Inflammatory macrophage treated with lipopolysaccharide for 4 hours (primary cell): ENCODE data around the gene IGLL5.
A peak's percentile ranks its signal among the peaks of the same experiment; 100 is the strongest.

Experiments used
- DNase-seq: peaks from one replicate; pipeline ENCODE4 v3.0.0-alpha.2; 2020

Gene IGLL5

DNA sequence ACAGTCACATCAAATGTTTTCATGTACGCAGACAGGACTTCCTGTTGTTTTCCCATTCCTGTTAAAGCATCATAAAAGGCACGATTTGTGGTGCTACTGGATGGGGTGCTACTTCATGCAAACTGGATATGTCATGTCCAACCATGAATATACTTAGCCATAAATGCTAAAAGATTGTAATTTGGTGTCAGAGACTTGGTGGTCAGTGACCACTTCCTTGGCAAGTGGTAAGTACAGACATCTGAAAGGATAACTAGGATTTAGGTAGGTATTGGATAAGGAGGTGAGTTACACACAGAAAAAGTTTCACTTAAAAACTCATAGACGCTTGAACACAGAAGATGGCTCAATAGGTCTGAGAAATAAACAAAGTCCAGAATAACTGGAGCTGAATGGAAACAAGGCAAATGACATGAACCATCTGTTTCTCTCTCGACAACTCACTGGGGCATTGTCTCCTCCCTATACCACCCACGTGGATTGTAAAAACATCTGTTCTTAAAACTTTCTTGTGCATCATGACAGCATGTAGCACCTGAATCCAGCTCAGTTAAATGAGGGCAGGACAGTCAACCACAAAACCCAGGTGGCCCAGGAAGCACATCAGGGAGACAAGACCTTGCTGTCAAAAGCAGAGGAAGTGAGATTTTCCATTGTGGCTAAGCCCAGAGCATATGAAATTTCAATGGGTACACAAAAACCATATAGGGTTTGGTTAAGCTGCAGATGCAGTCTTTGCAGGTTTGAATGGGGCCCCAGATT, 22.1 kb upstream of the IGLL5 start:
- DNase-seq = no peak

DNA sequence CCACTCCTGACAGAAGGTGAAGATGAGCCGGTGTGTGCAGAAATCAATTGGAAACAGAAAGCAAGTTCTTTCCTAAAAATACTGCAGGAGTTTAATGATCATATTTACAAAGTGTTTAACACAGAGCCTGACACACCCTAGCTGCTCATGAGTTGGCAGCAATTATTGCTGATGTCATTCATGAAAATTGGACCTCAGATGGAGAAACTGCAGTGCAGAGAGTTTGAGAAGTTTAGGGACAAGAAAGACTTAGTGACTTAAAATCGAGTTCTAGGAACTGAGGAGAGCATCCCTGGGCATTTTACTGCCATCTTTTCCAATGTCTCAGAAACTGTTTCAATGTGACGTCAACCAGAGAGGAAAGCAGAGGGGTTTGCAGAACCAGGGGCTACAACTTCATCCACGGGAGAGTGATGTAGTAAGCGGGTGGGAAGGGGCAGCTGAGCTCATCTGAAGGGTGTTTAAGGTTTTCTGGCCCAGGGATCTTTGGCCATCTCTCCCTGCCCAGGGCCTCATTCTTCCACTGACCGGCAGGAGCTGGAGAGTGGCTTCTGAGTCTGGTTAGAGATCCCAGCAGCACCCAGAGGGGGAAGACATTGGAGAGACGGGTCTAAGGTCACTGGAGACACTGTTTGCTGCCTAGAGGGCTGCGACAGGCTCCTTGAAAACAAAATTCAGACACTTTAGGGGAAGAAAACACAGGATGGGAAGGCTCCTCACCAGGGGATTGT, 21.1 kb upstream of the IGLL5 start:
- no peak for DNase-seq

DNA sequence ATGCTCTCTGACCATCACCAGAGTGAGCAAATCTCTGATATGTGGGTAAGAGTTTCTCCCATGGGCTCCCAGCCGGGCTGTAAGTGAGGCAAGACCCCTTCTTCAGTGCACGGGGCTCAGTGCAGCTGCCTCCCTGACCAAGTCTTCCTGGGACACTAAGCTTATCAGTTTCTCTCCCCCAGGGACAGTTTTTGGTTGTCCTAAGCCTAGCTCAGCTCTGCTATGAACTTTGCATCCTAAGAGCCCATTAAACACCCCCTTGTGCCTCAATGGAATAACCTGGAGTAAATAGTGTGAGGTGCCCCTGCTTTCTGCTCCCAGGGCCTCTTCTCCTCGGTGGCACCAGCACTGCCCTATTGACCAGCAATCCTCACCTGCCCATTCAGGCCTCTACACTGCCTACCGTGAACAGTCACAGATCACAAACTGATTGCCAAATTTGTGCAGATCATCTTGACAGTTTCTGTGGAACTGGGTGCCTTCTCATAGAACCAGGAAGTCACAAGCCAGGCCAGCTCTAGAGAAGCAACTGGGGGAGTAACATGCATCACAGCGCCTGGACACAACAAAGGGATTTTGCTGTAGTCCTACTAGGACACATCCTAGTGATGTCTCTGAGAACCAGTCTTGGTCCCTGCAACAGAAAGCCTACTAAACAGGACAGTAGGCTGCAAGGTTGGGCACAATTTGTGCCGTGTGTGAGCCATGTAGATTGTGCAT, 19.5 kb upstream of the IGLL5 start:
- DNase-seq = no peak

DNA sequence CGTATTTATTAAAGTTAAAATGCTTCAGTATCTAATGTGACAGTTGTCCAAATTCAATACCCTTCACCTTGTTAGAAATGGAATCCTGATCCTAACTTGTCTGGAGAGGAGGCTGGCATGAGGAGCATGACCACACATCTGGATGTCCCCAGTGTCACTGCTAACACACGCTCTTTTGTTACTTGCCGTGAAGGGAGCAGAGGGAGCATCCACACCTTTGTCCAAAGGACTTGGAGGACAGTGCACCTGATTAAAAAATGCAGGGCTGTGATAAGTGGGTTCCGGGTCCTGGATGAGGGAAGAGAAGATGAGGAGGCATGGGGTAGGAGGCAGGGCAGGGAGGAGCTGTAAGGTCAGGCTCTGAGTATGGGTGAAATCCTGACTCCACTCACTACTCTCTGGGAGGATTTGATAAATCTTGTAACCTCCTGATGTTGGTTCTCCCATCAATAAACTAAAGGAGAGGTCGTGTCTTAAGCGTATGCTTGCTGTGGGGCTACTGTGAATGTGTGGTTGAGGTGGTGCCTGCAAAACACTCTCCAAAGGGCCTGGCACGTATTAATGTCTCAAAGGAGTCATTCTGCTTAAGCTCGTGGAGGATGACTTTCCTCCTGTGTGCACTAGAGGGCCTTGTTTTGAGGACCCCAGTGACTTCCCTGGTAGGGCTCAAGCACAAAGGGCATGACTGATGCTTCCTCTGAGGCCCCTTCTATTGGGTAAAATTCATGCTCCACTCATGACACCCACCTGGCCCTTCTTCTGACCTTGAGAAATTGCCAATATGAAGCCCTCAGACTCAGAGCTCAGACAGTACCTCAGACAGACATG, 16.8 kb upstream of the IGLL5 start:
- DNase-seq = no peak

DNA sequence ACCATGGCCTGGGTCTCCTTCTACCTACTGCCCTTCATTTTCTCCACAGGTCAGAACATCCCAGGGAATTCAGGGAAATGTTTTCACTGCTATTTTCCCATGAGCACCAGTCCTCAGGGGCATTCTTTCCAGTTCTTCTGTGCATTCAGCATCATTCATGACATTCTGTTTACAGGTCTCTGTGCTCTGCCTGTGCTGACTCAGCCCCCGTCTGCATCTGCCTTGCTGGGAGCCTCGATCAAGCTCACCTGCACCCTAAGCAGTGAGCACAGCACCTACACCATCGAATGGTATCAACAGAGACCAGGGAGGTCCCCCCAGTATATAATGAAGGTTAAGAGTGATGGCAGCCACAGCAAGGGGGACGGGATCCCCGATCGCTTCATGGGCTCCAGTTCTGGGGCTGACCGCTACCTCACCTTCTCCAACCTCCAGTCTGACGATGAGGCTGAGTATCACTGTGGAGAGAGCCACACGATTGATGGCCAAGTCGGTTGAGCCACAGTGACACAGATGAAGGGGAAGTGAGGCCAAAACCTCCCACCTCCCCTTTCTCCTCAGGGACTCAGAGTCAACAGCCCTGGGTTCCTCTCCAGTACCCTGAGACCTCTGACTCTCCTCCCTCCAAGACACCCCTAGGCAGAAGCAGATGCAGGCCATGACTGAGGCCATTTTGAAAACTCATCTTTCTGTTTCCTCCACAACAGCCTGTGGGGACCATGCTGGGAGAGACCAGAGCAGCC, 15.9 kb upstream of the IGLL5 start:
- DNase-seq = no peak

DNA sequence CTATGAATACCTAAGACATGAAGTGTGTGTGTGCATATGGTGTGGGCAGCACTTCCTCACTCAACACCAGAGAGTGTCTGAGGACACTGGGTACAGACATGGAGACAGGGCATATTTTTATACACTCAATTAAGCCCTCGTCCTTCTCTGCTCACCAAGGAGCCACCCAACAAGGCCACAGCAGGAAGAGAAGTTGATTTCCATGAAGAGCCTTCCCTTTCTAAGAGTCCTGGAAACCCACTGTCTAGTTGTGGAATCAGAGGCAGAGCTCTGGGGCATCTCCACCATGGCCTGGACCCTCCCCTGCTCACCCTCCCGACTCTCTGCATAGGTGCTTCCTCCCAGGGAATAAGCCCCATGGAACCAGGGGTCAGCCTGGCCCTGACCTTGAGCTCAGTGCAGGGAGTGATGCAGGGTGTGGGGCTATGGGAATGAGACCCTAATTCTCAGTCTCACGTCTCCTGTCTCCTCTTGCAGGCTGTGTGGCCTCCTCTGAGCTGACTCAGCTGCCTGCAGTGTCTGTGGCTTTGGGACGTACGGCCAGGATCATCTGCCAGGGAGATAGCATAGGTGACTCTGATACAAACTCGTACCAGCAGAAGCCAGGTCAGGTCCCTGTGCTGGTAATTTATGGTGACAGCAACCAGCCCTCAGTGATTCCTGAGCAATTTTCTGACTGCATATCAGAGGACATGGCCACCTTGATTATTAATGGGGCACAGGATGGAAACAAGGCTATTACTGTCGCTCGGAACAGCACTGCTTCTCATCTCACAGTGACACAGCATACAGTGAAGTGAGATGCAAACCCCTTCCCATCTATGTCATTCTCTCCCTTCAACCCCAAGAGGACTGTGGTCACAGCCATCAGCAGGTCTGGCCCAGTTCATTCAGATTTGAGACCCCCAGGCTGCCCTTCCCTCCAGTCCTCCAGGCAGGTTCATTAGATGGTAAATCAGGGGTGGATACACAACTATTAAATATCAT, 14.6 kb upstream of the IGLL5 start:
- DNase-seq = no peak

DNA sequence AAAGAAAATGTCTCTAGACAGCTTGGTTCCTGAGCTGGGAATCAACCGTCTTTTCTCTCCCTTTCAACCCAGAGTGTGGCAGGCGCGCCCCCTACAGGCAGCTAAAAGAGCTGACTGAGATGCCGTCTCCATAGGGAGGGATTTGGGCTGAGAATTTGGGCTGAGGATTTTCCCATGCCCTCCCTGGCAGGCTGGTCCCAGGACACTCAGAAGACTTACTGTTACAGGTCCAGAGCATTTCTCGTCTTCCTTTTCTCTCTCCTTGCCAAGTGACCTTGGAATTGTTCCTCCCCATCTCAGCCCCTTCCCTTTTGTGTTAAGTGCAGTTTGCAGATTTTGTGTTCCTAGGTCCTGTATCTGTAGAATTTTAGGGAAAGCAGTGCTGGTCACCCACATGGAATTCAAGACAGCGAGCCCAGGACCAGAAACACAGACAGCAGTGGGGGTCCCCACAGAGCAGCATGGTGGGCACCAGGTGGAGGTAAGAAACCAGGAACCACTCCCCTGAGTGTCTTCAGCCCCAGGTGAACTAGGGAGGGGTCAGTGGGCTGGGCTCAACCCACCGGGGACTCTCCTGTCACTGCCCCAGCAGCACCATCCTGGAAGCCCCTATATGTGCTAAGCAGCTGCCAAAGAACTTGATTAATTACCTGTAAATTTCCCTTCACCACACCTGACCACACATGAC, 9.9 kb upstream of the IGLL5 start:
- DNase-seq = peak; percentile 64

DNA sequence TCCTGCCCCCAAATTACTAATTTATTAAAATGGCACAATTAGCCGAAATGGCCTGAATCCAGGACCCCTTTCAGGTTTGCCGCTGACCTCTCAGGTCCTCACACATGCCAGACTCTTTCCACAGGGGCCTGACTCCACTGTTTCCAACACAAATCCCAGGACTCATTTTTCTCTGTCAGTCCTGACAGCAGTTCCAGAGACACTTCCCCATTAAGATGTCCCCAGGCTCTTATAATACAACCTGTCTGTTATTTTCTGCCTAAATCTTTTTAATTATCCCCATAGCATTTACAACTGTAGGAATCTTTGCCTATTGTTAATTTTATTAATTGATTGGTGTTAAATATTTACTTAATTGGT, 9.4 kb upstream of the IGLL5 start:
- DNase-seq = no peak

DNA sequence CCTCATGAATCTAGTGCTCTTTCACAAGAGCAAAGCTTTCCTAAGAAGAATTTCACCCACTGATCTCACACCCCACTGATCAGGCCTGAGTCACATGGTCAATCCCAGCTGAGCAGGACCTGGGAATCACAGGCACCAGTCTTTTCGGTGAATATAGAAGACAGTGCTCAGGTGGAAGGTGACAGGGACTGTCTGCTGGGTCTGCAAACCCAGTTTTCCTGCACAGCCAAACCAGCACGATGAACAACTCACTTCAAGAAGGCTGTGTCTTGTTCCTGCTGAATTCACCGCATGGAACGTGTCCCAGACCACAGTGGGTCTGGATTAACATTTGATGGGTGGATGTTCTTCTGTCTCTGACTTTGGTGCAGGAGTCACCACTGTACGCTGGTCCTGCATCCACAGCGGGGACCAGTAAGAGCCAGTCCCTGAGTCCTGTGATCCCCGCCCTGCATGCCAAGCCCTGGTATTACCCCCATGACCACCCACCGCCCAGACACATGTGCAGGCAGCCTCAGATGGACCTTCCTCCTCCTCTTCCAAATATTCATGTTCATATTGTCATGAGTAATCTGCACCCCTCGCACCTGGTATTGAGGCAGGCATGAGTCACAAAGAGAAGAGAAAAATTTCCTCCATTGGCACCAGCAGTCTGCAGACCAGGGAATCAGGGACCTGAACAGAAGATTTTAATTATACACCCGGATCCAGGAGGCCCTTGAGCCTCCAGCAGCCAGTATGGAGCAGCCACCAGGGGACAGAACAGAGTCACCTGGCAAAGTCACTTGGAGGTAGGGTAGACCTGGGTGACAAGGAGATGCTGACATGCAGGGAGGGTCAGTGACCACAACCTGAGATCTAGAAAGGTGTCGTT, 8.6 kb upstream of the IGLL5 start:
- DNase-seq = no peak

DNA sequence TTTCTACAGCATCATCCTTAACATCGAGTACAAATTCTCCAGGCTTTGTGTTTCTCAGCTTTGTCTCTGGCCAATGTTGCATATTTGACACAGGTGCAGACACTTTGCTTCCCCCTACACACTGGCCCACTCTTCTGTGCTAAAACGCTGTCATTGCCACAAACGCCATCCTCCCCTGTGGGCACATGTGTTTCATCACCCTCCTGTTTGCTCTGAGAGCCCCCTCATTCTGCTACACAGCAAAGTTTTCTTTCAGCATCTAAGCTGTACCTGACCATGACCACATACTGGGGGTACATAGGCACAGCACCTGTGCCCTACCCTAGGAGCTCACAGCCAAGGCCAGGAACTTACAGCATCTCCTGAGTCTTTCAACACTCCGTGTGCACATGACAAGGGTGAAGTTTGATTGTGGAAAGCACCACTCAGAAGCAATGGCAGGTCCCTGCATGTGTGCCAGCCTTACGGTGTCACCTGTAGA, 7.9 kb upstream of the IGLL5 start:
- no peak for DNase-seq

DNA sequence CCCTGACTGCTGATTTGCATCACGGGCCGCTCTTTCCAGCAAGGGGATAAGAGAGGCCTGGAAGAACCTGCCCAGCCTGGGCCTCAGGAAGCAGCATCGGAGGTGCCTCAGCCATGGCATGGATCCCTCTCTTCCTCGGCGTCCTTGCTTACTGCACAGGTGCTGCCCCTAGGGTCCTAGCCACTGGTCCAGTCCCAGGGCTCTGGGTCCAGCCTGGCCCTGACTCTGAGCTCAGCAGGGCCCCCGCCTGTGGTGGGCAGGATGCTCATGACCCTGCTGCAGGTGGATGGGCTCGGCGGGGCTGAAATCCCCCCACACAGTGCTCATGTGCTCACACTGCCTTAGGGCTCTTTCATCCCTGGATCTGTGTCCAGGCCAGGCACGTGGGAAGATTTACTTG, 7.0 kb upstream of the IGLL5 start:
- DNase-seq = no peak

DNA sequence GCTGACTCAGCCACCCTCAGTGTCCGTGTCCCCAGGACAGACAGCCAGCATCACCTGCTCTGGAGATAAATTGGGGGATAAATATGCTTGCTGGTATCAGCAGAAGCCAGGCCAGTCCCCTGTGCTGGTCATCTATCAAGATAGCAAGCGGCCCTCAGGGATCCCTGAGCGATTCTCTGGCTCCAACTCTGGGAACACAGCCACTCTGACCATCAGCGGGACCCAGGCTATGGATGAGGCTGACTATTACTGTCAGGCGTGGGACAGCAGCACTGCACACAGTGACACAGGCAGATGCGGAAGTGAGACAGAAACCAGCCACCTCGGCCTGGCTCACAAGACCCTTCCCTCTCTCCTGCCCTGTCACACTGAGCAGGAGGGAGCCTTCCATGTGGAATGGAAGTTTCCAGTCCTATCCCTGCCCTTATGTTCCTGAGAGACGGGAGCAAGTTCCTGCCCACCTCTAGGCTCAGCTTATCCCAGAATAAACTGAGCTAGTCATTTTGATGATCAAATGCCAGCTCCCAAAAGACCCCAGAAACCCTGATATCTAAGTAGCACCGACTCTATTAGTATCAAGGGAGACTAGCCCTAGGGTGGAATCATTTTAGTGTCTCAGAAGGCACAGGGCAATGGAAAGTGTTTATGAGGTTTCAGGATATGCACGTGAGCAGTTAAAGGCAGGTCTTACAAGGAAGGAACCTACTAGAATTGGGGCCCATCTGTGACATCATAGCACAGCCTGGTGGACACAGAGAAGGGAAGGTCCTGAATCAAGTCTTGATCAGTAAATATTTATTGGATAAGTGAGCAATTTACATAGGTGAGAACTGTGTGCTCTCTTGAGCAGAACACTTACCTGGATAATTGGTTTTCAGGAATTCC, 6.3 kb upstream of the IGLL5 start:
- DNase-seq = peak; percentile 33

DNA sequence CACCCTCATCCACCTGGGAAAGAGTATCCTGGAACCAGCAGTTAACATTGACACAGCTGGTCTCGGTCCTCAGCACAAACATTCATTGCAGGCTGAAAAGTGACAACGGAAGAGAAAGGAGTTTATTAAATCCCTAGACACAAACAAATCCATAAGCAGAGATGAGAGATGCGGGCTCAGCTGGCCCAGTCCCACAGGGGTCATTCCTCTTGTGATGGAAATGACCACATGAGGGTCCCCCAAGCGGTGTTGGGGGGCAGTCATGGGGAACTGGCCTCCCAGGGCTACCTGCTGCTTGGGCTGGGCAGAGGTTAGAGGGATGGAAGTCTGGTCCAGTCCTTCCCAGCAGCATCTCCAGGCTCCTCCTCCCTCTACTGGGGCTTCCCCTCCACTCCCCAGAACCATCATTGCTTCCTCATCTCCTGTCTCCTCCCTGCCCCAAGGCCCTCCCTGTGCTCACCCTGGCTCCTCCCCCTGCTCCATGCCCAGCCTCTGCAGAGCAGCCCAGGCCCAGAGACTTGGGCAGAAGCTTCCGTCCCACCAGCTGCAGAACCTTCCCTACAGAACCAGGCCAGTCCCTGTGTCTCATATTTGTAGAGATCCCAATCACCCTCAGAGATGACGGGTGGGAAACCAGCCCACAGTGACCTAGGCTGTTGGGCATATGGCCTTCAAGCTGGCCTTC, 5.4 kb upstream of the IGLL5 start:
- peak; percentile 84 for DNase-seq

DNA sequence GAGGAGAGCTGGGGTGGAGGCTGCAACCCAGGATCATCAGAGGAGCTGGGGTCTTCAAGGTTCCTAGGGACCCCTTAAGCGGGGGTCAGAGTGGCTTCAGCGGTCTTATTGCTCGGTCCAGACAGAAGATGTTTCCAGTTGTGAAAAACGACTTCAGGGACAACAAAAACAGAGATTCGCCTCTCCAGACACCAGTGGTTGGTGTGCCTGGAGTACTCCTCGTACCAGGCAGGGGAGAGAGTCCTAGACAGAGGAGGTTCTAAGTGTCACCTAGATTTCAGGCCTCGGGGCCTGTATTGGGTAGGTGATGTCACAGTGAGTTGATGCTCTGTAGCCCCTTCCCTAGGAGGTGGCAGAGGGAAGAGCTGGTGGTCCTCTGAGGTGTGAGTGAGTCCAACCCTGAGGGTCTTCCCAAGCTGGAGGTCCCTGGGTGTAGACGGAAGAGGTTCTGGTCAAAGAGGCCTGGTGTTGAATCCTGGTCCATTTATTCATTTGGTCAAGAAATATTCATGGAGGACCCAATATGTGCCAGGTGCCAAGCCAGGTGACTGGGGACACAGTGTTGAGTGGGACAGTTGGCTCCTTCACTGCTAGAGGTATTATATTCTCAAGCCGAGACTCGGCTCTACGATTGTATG, 4.4 kb upstream of the IGLL5 start:
- DNase-seq = no peak

DNA sequence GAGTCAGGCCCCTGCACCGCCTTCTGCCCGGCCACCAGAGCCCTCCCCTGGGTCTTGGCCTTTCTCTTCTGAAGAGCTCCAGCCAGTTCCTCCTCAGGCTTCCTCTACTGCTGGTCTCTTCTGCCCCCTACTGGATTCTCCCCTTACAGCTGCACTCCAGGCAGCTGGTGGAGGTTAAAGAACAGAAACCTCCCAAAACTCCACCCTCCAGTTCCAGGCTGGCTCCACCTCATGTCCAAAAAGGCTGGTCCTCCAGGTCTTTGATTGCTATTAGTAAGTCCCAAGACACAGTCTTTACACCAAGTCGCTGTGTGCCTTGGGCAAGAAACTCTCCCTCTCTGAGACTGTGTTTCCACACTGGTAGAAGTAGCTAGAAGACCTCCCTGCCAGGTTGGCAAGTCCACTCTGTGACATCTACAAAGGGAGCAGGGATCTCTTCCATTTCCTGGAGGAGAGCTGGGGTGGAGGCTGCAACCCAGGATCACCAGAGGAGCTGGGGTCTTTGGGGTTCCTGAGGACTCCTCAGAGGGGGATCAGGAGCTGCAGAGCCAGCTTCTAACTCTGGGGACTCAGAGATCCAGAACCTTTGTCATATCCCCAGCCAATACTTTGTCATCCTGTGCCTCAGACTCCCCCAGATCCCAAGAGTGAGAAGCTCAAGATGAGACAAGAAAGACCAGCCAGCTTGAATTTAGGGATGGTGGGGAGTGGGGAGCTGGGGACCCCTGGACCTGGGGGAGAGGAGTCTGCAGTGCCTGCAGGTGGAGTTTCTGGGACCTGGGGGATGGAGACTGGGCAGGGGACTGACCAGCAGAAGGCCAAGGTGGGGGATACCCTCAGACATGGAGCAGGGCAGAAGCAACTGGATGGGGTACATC, 3.4 kb upstream of the IGLL5 start:
- peak; percentile 89 for DNase-seq
